Mesodermal cell (in vitro differentiated cells): ENCODE measurements around the gene RHNO1.
"Not testable (repeated sequence)": the region's sequence is repeated elsewhere in the genome, so short reads cannot be mapped to it uniquely, and the experiment has no call there.

Experiments used
- H3K27ac ChIP-seq: 2 replicates; pipeline ENCODE4 v1.7.0; 2013; ENCODE audit warnings: mild to moderate bottlenecking, low read depth, low read length, moderate library complexity; ENCODE audit not compliant: severe bottlenecking
- H3K36me3 ChIP-seq: 2 replicates; pipeline ENCODE4 v1.7.1; 2013; ENCODE audit warnings: mild to moderate bottlenecking, low read length, moderate library complexity; ENCODE audit not compliant: control insufficient read depth, insufficient read depth
- H3K4me1 ChIP-seq: one replicate; pipeline ENCODE4 v1.7.1; 2013; ENCODE audit warnings: mild to moderate bottlenecking, low read length; ENCODE audit not compliant: insufficient read depth, control insufficient read depth, poor library complexity, severe bottlenecking
- H3K4me3 ChIP-seq: 2 replicates; pipeline ENCODE4 v1.7.0; 2013; ENCODE audit warnings: low read length, control low read depth, mild to moderate bottlenecking; ENCODE audit not compliant: insufficient read depth, poor library complexity, severe bottlenecking; ENCODE audit errors: extremely low read depth
- H3K9me3 ChIP-seq: 2 replicates; pipeline ENCODE4 v1.7.1; 2013; ENCODE audit warnings: mild to moderate bottlenecking, low read length, moderate library complexity; ENCODE audit not compliant: control insufficient read depth
- WGBS, 2 experiments: methylation state at CpG; one replicate each; pipeline ENCODE4 v1.1.5; 2013; ENCODE audit warnings: missing lambda C conversion rate in 2 of 2; ENCODE audit not compliant: insufficient coverage in 2 of 2; 5-methylcytosine and 5-hydroxymethylcytosine counted together

The RHNO1 gene

GRCh38 chr12:2858944-2859421 is 18.0 kb upstream of the RHNO1 start:
- Histone ChIP-seq H3K4me1 (no peaks in the 10 kb centered on the region), H3K4me3 (no peak overlapping the region), H3K36me3 (peaks cover 57% of the 10 kb centered on the region), H3K9me3 (no peaks in the 10 kb centered on the region), H3K27ac (no peak overlapping the region)
- 93 to 94% methylated on average over 7 to 10 of the region's 12 CpGs for WGBS, 2 experiments

GRCh38 chr12:2860170-2860569 is 16.9 kb upstream of the RHNO1 start:
- Histone ChIP-seq H3K4me1 (no peaks in the 10 kb centered on the region), H3K9me3 (no peaks in the 10 kb centered on the region), H3K27ac (no peak overlapping the region), H3K4me3 (no peak overlapping the region), H3K36me3 (peaks cover 69% of the 10 kb centered on the region)

- Histone ChIP-seq H3K27ac (no peak overlapping the region), H3K4me1 (no peaks in the 10 kb centered on the region), H3K9me3 (no peaks in the 10 kb centered on the region), H3K36me3 (peaks cover 92% of the 10 kb centered on the region), H3K4me3 (no peak overlapping the region)
- WGBS, 2 experiments = 93 to 98% methylated on average over 5 of the region's 7 CpGs
These were observed 14.1 kb upstream of the RHNO1 start for GRCh38 chr12:2862876-2863275.

- not testable (repeated sequence) for H3K4me3 ChIP-seq, H3K27ac ChIP-seq, H3K9me3 ChIP-seq, H3K4me1 ChIP-seq
- H3K36me3 ChIP-seq = peaks cover 92% of the 10 kb centered on the region
- WGBS, 2 experiments = 91 to 98% methylated on average over 7 of the region's 7 CpGs
These were observed 13.6 kb upstream of the RHNO1 start for GRCh38 chr12:2863402-2863801.

- H3K27ac ChIP-seq = no peak overlapping the region
- WGBS, 2 experiments = 92 to 97% methylated on average over 8 to 9 of the region's 9 CpGs
- peaks cover 92% of the 10 kb centered on the region for H3K36me3 ChIP-seq
- no peaks in the 10 kb centered on the region for H3K4me1 ChIP-seq
- H3K4me3 ChIP-seq = no peak overlapping the region
- no peaks in the 10 kb centered on the region for H3K9me3 ChIP-seq
These were observed 12.8 kb upstream of the RHNO1 start for GRCh38 chr12:2864198-2864597.

- H3K4me3 ChIP-seq, H3K9me3 ChIP-seq, H3K4me1 ChIP-seq, H3K27ac ChIP-seq: not testable (repeated sequence)
- 94 to 100% methylated on average over 4 to 5 of the region's 9 CpGs for WGBS, 2 experiments
- H3K36me3 ChIP-seq = peaks cover 93% of the 10 kb centered on the region
These were observed 7.9 kb upstream of the RHNO1 start for GRCh38 chr12:2868986-2869632.

- Histone ChIP-seq H3K4me1 (peaks cover 4% of the 10 kb centered on the region), H3K36me3 (peaks cover 44% of the 10 kb centered on the region), H3K4me3 (peak overlapping the region; percentile 92), H3K9me3 (no peaks in the 10 kb centered on the region), H3K27ac (peak overlapping the region; percentile 49)
- 1% methylated on average over 23 to 28 of the region's 38 CpGs for WGBS, 2 experiments
These were observed 484 bp upstream of the RHNO1 start for GRCh38 chr12:2876431-2877046.

- 22 to 30% methylated on average over 8 to 14 of the region's 16 CpGs for WGBS, 2 experiments
These were observed 1.1 kb downstream of the RHNO1 start for GRCh38 chr12:2877953-2878732.

GRCh38 chr12:2879853-2880252 is 2.8 kb downstream of the RHNO1 start:
- Histone ChIP-seq H3K4me1 (peaks cover 4% of the 10 kb centered on the region), H3K9me3 (no peaks in the 10 kb centered on the region), H3K4me3 (no peak overlapping the region), H3K36me3 (peaks cover 21% of the 10 kb centered on the region), H3K27ac (no peak overlapping the region)
- WGBS, 2 experiments = 91 to 100% methylated on average over 1 of the region's 3 CpGs

More at GRCh38 chr12:2877953-2878732, 1.1 kb downstream of the RHNO1 start:
- H3K9me3 ChIP-seq = no peaks in the 10 kb centered on the region
- H3K4me3 ChIP-seq = peak overlapping the region; percentile 92
- H3K27ac ChIP-seq = peak overlapping the region; percentile 90
- peaks cover 34% of the 10 kb centered on the region for H3K36me3 ChIP-seq
- peaks cover 4% of the 10 kb centered on the region for H3K4me1 ChIP-seq

- WGBS, 2 experiments = no CpG with 5 or more reads among the region's 2 CpGs
- H3K36me3 ChIP-seq = peaks cover 58% of the 10 kb centered on the region
- H3K4me1 ChIP-seq = no peaks in the 10 kb centered on the region
- H3K27ac ChIP-seq = no peak overlapping the region
- no peak overlapping the region for H3K4me3 ChIP-seq
- H3K9me3 ChIP-seq = no peaks in the 10 kb centered on the region
These were observed 7.8 kb downstream of the RHNO1 start for GRCh38 chr12:2884810-2885209.
